C4-2B (cell line): ENCODE results near the gene RPTOR.

Experiments
- H3K27ac ChIP-seq: fragments of 450-650 bp; 2 replicates; pipeline ENCODE4 v1.5.1; 2017
- ZFX ChIP-seq: fragments of 450-650 bp; IDR thresholded peaks from 2 replicates; pipeline ENCODE4 v1.6.1; 2017
- TF ChIP-seq, protein P1 (sequence below): fragments of 450-650 bp; conservative IDR thresholded peaks from 2 replicates; pipeline ENCODE4 v1.5.1; 2017; ENCODE audit warnings: mild to moderate bottlenecking

Gene RPTOR

DNA sequence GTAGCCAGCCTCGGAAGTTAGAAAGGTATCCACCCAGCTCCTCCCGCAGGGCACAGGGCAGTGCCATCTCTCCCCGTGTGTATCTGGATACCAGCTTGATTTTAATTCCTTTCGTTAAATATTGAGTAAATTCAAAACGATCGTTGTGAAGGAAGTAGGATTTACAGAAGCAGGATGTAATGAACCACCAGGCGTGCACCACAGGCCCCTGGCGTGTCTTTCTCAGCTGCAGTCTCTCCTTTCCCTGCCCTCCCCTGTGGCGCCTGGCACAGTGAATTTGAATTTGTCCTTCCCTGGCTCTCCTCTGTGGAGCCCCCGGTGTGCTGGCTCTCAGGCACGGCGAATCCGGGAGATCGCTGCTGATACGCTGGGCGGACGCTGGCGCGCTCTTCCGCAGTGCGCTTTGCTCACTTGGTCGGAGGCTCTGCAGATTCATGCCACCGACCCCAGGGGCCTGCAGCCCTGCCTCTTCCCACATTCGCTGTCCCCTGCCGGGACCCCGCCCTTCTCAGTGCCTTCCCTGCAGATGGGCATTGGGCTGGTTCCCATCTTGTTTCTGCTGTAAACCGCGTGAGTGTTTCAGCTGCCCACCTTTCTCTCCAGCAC, 164.6 kb downstream of the RPTOR start:
- H3K27ac ChIP-seq: no peak overlapping the region
- no peak for TF ChIP-seq ZFX
- TF ChIP-seq, protein P1, sequence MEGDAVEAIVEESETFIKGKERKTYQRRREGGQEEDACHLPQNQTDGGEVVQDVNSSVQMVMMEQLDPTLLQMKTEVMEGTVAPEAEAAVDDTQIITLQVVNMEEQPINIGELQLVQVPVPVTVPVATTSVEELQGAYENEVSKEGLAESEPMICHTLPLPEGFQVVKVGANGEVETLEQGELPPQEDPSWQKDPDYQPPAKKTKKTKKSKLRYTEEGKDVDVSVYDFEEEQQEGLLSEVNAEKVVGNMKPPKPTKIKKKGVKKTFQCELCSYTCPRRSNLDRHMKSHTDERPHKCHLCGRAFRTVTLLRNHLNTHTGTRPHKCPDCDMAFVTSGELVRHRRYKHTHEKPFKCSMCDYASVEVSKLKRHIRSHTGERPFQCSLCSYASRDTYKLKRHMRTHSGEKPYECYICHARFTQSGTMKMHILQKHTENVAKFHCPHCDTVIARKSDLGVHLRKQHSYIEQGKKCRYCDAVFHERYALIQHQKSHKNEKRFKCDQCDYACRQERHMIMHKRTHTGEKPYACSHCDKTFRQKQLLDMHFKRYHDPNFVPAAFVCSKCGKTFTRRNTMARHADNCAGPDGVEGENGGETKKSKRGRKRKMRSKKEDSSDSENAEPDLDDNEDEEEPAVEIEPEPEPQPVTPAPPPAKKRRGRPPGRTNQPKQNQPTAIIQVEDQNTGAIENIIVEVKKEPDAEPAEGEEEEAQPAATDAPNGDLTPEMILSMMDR: no peak

DNA sequence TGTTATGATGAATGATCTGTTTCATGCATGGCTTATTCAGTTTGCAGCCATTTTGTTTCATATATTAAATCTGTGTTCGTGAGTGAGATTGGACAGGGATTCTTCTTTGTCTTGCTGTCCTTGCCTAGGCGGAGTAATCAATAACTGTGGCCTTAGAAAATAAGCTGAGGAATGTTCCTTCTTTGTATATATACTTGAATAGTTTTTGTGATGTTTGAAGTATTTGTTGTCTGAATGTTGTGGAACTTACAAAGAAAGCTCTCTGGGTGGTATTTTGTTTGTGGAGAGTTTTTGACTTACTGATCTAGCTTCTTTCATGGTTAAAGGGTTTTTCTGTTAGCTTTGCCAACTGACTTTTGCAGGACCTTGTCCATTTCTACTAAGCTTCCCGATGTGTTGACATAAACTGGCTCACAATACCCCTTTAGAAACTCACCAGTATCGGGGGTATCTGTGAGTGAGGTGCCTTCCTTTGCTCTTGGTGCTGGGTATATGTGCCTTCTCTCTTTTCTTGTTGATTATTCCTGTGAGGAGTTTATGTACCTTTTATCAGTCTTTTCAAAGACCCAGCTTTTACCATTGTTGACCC, 166.2 kb downstream of the RPTOR start:
- H3K27ac ChIP-seq: no peak overlapping the region
- TF ChIP-seq, protein P1: no peak
- no peak for TF ChIP-seq ZFX

DNA sequence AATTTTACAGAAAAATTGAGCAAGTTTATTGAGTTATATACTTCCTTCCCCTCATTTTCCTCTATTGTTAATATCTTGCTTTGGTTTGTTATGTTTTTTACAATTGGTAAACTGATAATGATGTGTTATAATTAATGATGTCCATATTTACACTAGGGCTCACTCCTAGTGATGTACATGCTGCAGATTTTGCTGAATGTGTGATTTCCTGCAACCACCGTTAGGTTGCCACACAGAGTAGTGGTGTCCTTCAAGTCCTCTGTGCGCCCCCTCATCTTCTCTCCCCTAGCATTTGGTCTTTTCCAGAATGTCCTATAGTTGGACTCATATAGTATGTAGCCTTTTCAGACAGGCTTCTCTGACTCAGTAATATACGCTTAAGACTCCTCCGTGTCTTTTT, 167.5 kb downstream of the RPTOR start:
- TF ChIP-seq, protein P1: no peak
- TF ChIP-seq ZFX: no peak
- H3K27ac ChIP-seq: no peak overlapping the region

DNA sequence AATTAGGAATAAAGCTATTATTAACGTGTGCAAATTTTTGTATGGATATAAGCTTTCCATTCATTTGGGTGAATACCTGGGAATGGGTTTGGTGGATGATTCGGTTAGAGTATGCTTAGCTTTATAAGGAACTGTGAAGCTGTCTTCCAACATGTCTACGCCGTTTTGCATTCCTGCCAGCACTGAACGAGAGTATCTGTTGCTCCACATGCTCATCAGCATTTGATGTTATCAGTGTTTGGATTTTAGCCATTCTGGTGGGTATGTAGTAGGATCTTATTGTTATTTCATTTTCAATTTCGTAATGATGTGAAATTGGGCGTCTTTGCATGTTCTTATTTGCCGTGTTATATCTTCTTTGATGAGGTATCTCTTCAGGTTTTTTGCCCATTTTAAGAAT, 168.0 kb downstream of the RPTOR start:
- 0 out of 2 replicates have a peak overlapping the region, but pooled peaks have one; percentile 13 for H3K27ac ChIP-seq
- TF ChIP-seq, protein P1: no peak
- no peak for TF ChIP-seq ZFX

DNA sequence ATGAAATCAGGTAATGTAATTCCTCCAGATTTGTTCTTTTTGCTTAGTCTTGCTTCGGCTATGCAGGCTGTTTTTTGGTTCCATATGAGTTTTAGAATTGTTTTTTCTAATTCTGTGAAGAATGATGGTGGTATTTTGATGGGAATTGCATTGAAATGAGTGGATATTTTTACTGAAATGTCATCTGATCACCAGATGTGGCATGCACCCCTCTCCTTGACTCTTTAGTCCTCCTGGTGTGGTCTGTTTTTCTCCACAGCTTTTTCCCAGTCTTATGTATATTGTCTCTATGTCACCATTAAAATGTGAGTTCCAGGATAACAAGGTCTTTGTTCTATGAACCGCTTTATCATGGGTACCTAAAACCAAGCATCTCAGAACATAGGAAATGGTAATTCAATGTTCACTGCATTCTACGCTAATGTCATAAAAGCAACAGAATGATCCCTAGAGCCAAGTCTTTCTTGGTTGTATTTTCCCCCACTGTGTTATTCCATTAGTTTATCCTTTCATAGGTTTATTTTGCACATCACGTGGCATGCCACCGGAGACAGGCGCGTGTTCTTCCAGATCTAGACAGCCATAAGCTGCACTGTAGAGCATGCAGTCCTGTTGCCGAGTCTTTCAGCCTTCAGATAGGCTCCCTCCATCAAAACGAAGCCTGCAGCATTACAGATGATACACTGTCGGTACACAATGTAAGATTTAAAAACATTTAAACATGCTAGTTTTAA, 172.5 kb downstream of the RPTOR start:
- TF ChIP-seq, protein P1: no peak
- TF ChIP-seq ZFX: no peak
- H3K27ac ChIP-seq: no peak overlapping the region

DNA sequence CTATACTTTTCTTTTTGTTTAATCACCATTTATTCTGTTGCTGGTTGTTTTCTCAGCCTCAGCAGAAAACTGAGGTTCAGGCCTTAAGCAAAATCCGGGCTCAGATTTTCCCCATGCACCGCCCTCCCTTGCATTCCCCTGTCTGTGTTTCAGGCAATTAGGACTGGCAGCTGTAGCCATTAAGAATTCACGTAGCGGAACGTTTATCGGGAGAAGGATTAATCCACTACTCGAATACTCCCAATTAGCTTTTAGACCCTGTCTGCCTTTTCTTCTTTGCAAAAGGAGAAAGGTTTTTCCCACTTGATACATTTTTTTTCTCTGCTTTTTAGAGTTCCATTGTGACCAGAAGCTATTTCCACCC, 173.1 kb downstream of the RPTOR start:
- no peak for TF ChIP-seq ZFX
- TF ChIP-seq, protein P1: no peak
- H3K27ac ChIP-seq: no peak overlapping the region

DNA sequence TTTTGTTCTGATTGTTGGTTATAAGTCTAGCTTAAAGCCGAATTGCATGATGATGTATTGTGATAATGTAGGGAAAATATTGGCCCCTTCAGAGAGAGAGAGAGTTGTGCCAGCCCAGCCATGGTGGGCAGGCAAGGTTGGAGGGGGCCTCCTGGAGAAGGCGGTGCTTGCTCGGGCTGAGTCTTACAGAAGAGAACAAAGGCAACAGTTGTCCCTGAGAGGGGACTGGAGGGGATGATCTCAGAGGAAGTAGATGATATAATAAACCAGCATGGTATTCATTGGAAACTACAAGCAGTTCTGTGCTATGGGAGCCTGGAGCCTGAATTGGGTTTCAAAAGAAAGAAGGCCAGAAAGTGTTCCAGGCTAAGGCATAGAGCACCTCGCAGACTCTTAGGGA, 173.8 kb downstream of the RPTOR start:
- H3K27ac ChIP-seq: no peak overlapping the region
- TF ChIP-seq ZFX: no peak
- TF ChIP-seq, protein P1: no peak
